ENCODE measurements around the gene HEPN1. TPM values are rescaled to one million over a fixed set of nuclear protein-coding genes. Genes with fewer than 3 reads are reported as not detected.

Gene HEPN1
- total RNA-seq = not detected in 2 replicates

DNA sequence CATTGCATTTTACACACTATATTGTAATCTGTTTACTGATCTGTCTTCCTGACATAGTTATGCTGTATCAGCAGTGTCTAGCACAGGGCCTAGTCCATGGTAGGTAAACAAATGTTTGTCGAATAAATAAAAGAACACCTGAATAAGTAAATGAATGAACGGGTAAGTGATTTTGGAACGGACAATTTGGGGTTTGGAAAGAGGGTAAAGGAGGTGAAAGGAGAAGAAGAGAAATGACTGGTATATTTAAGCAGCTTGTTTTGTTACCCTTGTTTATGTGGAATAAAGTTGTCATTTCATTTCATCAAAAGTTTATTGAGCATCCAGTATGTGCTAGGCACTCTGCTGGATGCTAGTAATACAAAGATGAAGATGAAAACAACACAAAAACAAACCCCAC is at the start of gene HEPN1:
Gene HEPN1, plus strand, starts transcription at position 301 of the 400 bp plus-strand sequence.

DNA sequence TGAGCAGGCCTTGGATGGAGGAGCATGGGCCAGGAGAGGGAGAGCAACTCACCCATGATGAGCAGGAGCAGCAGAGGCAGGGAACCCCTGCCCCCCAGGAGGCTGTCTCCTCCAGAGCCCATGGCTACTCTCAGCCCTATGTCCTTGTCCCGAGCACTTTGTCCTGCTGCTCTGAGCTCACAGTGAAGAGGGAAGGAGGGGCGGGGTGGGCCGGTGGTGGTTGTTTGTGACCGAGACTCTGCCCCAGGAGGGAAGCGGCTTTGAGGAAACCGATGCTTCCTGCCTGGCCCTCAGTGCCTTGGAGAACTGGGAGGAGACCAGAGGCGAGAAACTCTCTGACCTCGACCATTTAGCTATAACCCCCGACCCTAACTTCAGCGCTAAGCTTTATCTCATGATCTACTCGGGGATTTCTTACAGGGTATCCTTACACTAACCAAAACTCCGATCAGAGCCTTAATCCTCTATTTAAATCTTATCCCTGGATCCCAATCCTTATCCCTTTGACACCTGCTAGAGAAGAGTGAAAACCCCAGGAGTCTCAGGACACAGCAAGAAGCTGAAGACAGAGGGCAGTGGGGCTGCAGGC is 21.3 kb upstream of the HEPN1 start, which contains the start of gene ROBO4:
Gene ROBO4, minus strand, starts transcription at position 192 of the 589 bp plus-strand sequence. Its CDS starts 70 bp downstream, at position 122.

GRCh38 chr11:124935548-124936514 is 16.8 kb downstream of the HEPN1 start, which contains the start of gene HEPACAM:
TSS of gene HEPACAM (minus strand) at chr11:124936047. CDS start at chr11:124936006, 41 bp downstream.

GRCh38 chr11:124953753-124954589 is 34.9 kb downstream of the HEPN1 start, which contains the start of gene CCDC15:
TSS of gene CCDC15 (plus strand) at chr11:124954202. CDS start at chr11:124954733, 531 bp downstream.

Other genes starting within 250 kb of the HEPN1 start
- gene SIAE, start 245.5 kb upstream of the HEPN1 start, total RNA-seq = 9.6 and 10.1 TPM in 2 replicates
- 21.6 and 28.0 TPM in 2 replicates for gene SPA17, start 245.3 kb upstream of the HEPN1 start, total RNA-seq
- gene NRGN, start 179.3 kb upstream of the HEPN1 start, total RNA-seq = 0.15 and 0.39 TPM in 2 replicates
- not detected in 2 replicates for gene VSIG2, start 167.0 kb upstream of the HEPN1 start, total RNA-seq
- gene ESAM, start 157.0 kb upstream of the HEPN1 start, total RNA-seq = not detected in 2 replicates
- gene MSANTD2, start 118.8 kb upstream of the HEPN1 start, total RNA-seq = 3.4 TPM in 2 replicates
- 34.8 and 59.5 TPM in 2 replicates for gene ROBO3, start 53.8 kb upstream of the HEPN1 start, total RNA-seq
- 5.8 and 6.8 TPM in 2 replicates for gene ROBO4, start 21.4 kb upstream of the HEPN1 start, total RNA-seq
- not detected in 2 replicates for gene HEPACAM, start 16.8 kb downstream of the HEPN1 start, total RNA-seq
- 2.6 and 11.2 TPM in 2 replicates for gene CCDC15, start 35.0 kb downstream of the HEPN1 start, total RNA-seq
- 22.2 and 35.8 TPM in 2 replicates for gene SLC37A2, start 144.1 kb downstream of the HEPN1 start, total RNA-seq
- 18.8 and 21.0 TPM in 2 replicates for gene TMEM218, start 192.4 kb downstream of the HEPN1 start, total RNA-seq
- gene PKNOX2, start 245.5 kb downstream of the HEPN1 start, total RNA-seq = not detected in 2 replicates

All from hair follicular keratinocyte (primary cell).